Right cardiac atrium (tissue), 5 donors: ENCODE data around the gene DNAH10. TPM values are rescaled to one million over a fixed set of nuclear protein-coding genes. Genes with fewer than 3 reads are reported as not detected.

Source experiments
- ATAC-seq, 2 donors: fragments of 200-7000 bp; cut with Tn5 transposase; one replicate each; pipeline versions ENCODE4 v1.8.0 to v1.9.1; 2020; ENCODE audit warnings: moderate library complexity in 2 of 2, mild to moderate bottlenecking in 1 of 2
- DNase-seq, 3 donors: peaks; one replicate each; pipeline ENCODE4 v3.0.0-alpha.2; 2020
- H3K27ac ChIP-seq: one replicate; pipeline ENCODE4 v1.5.1; 2013; ENCODE audit warnings: mild to moderate bottlenecking, low read length, control low read depth, moderate library complexity
- H3K27me3 ChIP-seq: one replicate; pipeline ENCODE4 v1.6.1; 2013; ENCODE audit not compliant: control insufficient read depth, insufficient read depth
- H3K4me1 ChIP-seq: one replicate; pipeline ENCODE4 v1.6.1; 2013; ENCODE audit warnings: low read length; ENCODE audit not compliant: control insufficient read depth, insufficient read depth
- H3K4me3 ChIP-seq: one replicate; pipeline ENCODE4 v1.5.1; 2013; ENCODE audit warnings: low read length, control low read depth
- H3K9me3 ChIP-seq: one replicate; pipeline ENCODE4 v1.6.1; 2013; ENCODE audit warnings: low read length; ENCODE audit not compliant: control insufficient read depth
- WGBS: extraction: QIAGEN DNeasy Blood & Tissue Kit; methylation state at CpG from one replicate; pipeline ENCODE4 v1.1.7; 2013; 5-methylcytosine and 5-hydroxymethylcytosine counted together
- intact Hi-C, 4 donors: fragments of 100-400 bp; cut with DNase I; formaldehyde crosslinking; loops; one replicate each; pipeline versions ENCODE4 v1.11.0 to v1.14.0; 2022 to 2023
- polyA plus RNA-seq: library from polyadenylated mRNA; stranded (reverse); fragments of 200-250 nt; gene quantifications from one replicate; pipeline ENCODE4 v1.2.3, GENCODE V29; 2013
- total RNA-seq, 4 donors: library from RNA; stranded (reverse); fragmentation: NEBNext Ultra II Directional; extraction: Animal tissue kit (Norgen Biotek cat#: 25700); gene quantifications; one replicate each; pipeline ENCODE4 v1.2.1, GENCODE V29; 2021
- donor health status: healthy with polysubstance abuse.
- donor health status: DM: no; HTN: yes; CAD: no.
- donor health status: DM: no; HTN: no; CAD: no.
- donor health status: DM: no; HTN: yes; CAD: no; lungs with severe emphysema.
- donor health status: DM: yes; HTN: yes; CAD: no.

The DNAH10 gene
- total and polyA plus RNA-seq, 5 donors, result 0.06 to 0.11 (median 0.07) TPM; not detected in 1

DNA sequence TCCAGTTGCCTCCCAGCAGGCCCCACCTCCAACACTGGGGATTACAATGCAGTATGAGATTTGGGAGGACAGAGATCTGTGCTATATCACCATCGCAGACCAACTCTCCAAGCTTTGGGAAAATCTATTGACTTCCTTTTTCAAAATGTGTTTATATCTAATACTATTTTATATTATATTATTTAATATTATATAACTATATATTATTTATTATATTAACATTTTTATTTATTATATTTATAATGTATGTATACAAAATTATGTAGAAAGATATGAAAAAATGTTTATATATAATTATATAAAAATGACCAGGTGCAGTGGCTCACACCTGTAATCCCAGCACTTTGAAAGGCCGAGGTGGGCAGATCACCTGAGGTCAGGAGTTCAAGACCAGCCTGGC is 36.4 kb downstream of the DNAH10 start:
- Histone ChIP-seq H3K4me1 (no peaks in the 10 kb centered on the region), H3K9me3 (no peaks in the 10 kb centered on the region), H3K4me3 (no peak overlapping the region), H3K27me3 (no peaks in the 10 kb centered on the region), H3K27ac (no peak overlapping the region)
- intact Hi-C loops, result no loop called here
- DNase-seq (no peak), ATAC-seq (no peak)
- WGBS, result 93% methylated on average over 2 of the region's 2 CpGs

DNA sequence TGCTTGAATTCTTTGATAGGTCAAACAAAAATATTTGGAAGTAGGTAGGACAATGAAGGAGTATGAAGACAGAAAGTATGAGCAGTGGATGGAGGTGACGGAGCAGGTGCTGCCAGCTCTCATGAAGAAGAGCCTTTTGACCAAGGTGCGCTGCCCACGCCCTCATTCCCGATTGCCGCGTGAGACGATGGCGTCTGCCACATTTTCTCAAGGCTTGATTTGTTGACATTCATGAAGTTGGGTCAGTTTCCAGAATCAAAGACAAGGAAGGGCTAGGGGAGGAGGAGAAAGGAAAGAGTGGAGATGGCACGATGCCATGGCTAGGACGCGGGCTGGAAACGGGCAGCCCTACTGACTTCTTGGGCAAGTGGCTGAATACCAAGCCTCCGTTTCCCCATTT is 37.1 kb downstream of the DNAH10 start:
- Histone ChIP-seq H3K27ac (no peak overlapping the region), H3K27me3 (no peaks in the 10 kb centered on the region), H3K4me3 (no peak overlapping the region), H3K4me1 (no peaks in the 10 kb centered on the region), H3K9me3 (no peaks in the 10 kb centered on the region)
- no peak for DNase-seq
- 90% methylated on average over 13 of the region's 13 CpGs for WGBS
- ATAC-seq, result no peak
- intact Hi-C loops, result no loop called here

DNA sequence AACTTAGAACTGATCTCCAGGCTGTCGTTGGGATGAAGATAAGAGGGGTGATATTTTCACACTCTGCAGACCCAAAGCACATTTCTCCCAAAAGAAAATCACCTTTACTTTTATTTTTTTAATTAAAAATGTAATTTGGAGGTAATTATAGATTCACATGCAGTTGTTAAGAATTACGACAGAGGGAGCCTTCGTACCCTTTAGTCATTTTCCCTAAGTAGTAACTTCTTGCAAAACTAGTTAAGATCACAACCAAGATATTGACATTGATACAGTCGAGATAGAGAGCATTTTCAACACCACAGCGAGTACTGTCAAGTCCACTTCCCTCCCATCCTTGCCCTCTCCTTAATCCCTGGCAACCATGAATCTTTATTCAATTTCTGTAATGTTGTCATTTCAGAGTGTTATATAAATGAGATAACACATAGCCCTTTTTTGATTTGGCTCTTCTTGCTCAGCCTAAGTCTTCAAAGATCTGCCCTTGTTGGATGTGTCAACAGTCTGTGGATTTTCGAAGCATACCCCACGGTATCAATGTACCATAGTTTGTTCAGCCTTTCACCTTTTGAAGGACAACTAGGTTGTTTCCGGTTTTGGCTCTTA is 39.6 kb downstream of the DNAH10 start:
- WGBS, result 56% methylated on average over 8 of the region's 8 CpGs
- Histone ChIP-seq H3K9me3 (no peaks in the 10 kb centered on the region), H3K4me3 (no peak overlapping the region), H3K4me1 (no peaks in the 10 kb centered on the region), H3K27me3 (no peaks in the 10 kb centered on the region), H3K27ac (no peak overlapping the region)
- no peak for ATAC-seq
- intact Hi-C loops, result no loop called here
- no peak for DNase-seq

DNA sequence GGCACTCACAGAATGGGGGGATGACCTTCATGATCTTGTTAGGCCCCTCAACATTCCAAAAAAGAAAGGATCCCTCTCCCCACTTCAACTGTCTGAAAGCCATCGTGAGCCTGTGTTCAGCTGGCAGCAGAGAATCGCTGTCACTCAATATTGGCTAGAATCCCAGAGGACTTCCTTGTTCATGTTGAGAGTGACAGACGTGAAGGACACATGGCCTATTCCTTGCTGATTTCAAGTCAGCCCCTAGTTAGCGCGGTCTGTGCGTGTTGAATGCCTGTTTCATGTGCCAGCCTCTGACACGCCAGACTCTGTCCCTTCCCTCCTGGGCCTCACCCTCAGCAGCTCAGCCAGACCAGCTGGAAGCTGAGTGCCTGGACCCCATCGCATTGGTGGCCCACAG is 43.1 kb downstream of the DNAH10 start:
- 56% methylated on average over 8 of the region's 8 CpGs for WGBS

DNA sequence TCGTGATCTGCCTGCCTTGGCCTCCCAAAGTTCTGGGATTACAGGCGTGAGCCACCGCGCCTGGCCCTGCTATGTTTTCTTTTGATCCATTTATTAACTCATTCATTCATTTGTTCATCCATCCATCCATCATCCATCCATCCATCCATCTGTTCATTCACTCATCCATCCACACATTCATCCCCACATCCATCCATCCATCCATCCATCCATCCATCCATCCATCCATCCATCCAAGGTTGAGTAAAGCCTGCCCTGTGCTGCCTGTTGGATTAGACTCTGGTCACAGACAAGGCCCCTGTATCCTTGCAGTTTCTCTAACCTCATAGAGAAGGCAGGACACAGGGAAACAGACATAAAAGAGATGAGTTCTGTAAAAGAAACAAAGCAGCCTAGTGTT is 44.9 kb downstream of the DNAH10 start:
- Histone ChIP-seq H3K4me1 (no peaks in the 10 kb centered on the region), H3K27me3 (no peaks in the 10 kb centered on the region), H3K27ac (no peak overlapping the region), H3K9me3 (no peaks in the 10 kb centered on the region), H3K4me3 (no peak overlapping the region)
- DNase-seq (no peak), ATAC-seq (no peak)
- 92% methylated on average over 4 of the region's 4 CpGs for WGBS
- intact Hi-C loops, result no loop called here

More for the DNA sequence above, 43.1 kb downstream of the DNAH10 start:
- DNase-seq, result no peak
- no peaks in the 10 kb centered on the region for H3K4me1 ChIP-seq
- intact Hi-C loops, result no loop called here
- H3K27me3 ChIP-seq, result no peaks in the 10 kb centered on the region
- H3K4me3 ChIP-seq, result no peak overlapping the region
- H3K27ac ChIP-seq, result no peak overlapping the region
- H3K9me3 ChIP-seq, result no peaks in the 10 kb centered on the region
- ATAC-seq, result no peak

DNA sequence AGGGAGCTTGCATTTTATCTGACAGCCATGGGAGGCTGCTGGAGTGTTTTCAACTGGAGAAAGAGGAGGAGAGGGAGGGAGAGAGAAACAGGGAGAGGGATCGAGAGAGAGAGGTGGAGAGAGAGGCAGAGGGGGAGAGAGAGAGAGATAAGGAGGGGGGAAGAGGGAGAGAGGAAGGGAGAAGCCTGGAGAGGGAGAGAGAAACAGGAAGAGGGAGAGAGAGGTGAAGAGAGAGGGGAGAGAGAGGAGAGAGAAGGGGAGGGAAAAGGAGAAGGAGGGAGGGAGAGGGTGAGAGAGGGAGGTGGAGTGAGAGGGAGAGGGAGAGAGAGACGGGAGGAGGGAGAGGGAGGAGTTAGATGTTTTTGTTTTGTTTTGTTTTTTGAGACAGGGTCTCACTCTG is 45.6 kb downstream of the DNAH10 start:
- Histone ChIP-seq H3K27me3 (no peaks in the 10 kb centered on the region), H3K4me3 (no peak overlapping the region), H3K9me3 (no peaks in the 10 kb centered on the region), H3K4me1 (no peaks in the 10 kb centered on the region), H3K27ac (no peak overlapping the region)
- ATAC-seq (no peak), DNase-seq (no peak)
- intact Hi-C loops, result no loop called here
- WGBS, result 1% methylated on average over 2 of the region's 2 CpGs

DNA sequence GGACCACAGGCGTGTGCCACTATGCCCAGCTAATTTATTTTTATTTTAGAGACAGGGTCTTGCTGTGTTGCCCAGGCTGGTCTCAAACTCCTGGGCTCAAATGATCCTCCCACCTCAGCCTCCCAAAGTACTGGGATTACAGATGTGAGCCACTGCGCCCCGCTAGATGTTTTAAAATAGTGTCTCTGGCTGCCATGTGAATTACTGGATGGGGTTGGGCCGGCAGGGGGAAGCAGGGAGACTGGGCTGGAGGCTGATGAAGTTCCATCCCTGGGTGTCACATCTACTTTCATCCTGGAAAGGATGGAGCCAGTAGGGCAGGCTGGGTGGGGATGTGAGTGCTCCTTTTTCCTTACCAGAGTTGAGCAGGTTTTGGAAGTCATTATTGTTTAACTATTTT is 46.1 kb downstream of the DNAH10 start:
- 60% methylated on average over 4 of the region's 4 CpGs for WGBS
- intact Hi-C loops, result no loop called here
- ATAC-seq (no peak), DNase-seq (no peak)
- Histone ChIP-seq H3K27me3 (no peaks in the 10 kb centered on the region), H3K27ac (no peak overlapping the region), H3K4me1 (no peaks in the 10 kb centered on the region), H3K9me3 (no peaks in the 10 kb centered on the region), H3K4me3 (no peak overlapping the region)

DNA sequence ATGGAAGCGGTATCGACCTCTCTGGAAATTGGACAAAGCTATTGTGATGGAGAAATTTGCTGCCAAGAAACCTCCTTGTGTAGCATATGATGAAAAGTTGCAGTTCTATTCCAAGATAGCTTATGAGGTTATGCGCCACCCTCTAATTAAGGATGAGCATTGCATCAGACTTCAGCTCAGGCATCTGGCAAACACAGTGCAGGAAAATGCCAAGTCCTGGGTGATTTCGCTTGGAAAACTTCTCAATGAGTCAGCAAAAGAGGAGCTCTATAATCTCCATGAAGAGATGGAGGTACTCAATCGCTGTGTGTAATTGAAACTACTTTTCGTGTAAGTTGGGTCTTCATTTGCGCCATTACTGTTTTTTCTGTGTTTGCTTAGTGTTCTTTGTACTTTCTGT is 51.2 kb downstream of the DNAH10 start:
- ATAC-seq, result no peak
- no peak overlapping the region for H3K27ac ChIP-seq
- H3K4me3 ChIP-seq, result no peak overlapping the region
- H3K4me1 ChIP-seq, result no peaks in the 10 kb centered on the region
- WGBS, result 89% methylated on average over 7 of the region's 7 CpGs
- peaks cover 3% of the 10 kb centered on the region for H3K9me3 ChIP-seq
- intact Hi-C loops, result no loop called here
- H3K27me3 ChIP-seq, result no peaks in the 10 kb centered on the region
- no peak for DNase-seq

DNA sequence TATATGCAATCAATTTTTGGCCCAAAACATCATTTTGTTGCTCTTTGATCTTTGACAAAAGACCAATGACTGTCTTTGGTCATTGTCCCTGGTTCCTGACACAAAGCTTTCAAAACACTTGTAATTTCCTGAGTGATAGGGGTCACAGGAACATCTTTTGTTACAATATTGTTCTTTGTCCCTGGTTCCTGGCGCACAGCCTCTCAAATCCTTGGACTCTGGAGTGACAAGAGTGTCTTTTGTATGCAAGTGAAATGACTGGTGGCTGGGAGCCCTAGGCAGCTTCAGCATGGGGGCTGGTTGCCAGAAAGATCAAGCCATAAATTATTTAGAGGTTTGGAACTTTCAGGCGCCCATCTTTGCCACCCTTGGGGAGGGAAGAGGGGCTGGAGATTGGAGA is 53.9 kb downstream of the DNAH10 start:
- H3K9me3 ChIP-seq, result peaks cover 3% of the 10 kb centered on the region
- intact Hi-C loops, result no loop called here
- ATAC-seq, result no peak
- no peak overlapping the region for H3K4me3 ChIP-seq
- WGBS, result 71% methylated on average over 2 of the region's 2 CpGs
- no peak for DNase-seq
- H3K27me3 ChIP-seq, result peaks cover 3% of the 10 kb centered on the region
- H3K27ac ChIP-seq, result no peak overlapping the region
- H3K4me1 ChIP-seq, result no peaks in the 10 kb centered on the region

DNA sequence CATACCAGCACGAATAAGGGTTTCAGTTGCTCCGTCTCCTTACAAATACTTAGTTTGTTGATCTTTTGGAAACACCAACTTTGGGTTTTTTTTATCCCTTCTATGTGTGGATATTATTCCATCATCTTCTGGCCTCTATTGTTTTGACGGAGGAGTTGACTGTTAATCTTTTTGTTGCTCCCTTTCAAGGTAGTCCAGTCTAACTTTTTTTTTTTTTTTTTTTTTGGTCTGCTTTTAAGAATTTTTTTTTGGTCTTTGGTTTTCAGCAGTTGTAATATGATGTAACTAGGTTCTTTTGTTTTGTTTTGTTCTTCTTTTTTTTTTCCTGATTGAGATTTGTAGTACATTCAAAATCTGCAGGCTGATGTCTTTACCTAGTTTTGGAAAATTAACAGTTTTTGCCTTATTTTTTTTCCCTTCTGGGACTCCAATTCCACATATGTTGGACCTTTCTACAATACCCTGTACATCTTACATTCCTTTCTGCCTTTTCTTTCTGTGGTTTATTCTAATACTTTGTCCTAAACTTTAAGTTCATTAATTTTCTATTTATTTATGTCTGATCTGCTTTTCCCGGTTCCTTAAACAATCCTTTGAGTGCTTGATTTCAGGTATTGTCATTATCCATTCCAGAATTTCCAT is 54.9 kb downstream of the DNAH10 start:
- peaks cover 3% of the 10 kb centered on the region for H3K27me3 ChIP-seq
- intact Hi-C loops, result no loop called here
- H3K4me1 ChIP-seq, result no peaks in the 10 kb centered on the region
- no peak overlapping the region for H3K27ac ChIP-seq
- WGBS, result 92% methylated on average over 4 of the region's 4 CpGs
- no peak overlapping the region for H3K4me3 ChIP-seq
- ATAC-seq (no peak), DNase-seq (no peak)
- peaks cover 3% of the 10 kb centered on the region for H3K9me3 ChIP-seq

DNA sequence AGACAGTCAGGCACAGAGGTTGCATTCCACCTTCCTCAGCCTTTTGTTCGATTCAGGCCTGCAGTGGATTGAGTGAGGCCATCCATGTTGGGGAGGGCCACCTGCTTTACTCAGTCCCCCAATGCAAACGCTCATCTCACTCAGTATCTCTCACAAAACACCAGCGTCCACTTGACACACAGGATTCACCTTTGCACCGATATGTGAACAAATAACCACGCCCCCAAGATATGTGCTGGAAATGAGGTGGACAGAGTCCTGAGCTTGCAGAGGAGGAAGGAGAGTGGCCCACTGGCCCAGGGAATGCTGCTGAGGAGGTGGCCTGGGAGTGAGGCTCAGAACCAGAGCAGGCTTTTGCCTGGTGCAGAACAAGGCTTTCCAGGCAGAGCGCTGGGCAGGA is 60.7 kb downstream of the DNAH10 start:
- WGBS, result 73% methylated on average over 6 of the region's 6 CpGs
- peaks cover 3% of the 10 kb centered on the region for H3K27me3 ChIP-seq
- DNase-seq (no peak), ATAC-seq (no peak)
- no peak overlapping the region for H3K4me3 ChIP-seq
- intact Hi-C loops, result no loop called here
- no peaks in the 10 kb centered on the region for H3K4me1 ChIP-seq
- H3K9me3 ChIP-seq, result no peaks in the 10 kb centered on the region
- no peak overlapping the region for H3K27ac ChIP-seq

DNA sequence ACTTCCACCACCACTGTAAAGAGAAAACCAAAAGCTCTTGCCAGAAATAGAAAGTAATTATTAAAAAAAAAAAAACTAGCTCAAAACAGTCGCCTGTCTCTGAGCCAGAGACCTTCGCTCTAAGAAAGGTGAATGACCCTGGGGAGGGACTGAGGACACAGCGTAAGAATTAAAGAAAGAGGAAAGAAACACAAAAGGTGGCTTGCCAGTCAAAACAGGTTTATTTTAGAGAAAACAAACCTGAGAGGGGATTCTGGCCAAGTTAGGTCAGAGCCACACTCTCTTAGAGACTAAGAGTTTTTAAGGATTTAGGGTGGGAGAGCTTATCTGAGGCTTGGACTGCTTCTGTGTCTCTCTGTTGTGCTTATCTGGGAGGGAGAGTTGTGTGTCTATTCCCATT is 66.0 kb downstream of the DNAH10 start:
- WGBS, result 64% methylated on average over 3 of the region's 3 CpGs
- Histone ChIP-seq H3K4me3 (no peak overlapping the region), H3K9me3 (no peaks in the 10 kb centered on the region), H3K4me1 (no peaks in the 10 kb centered on the region), H3K27me3 (no peaks in the 10 kb centered on the region), H3K27ac (no peak overlapping the region)
- DNase-seq (no peak), ATAC-seq (no peak)
- intact Hi-C loops, result no loop called here
